ENCODE measurements around the gene CHP2.
"Not testable (repeated sequence)": the region's sequence is repeated elsewhere in the genome, so short reads cannot be mapped to it uniquely, and the experiment has no call there.

The CHP2 gene

DNA sequence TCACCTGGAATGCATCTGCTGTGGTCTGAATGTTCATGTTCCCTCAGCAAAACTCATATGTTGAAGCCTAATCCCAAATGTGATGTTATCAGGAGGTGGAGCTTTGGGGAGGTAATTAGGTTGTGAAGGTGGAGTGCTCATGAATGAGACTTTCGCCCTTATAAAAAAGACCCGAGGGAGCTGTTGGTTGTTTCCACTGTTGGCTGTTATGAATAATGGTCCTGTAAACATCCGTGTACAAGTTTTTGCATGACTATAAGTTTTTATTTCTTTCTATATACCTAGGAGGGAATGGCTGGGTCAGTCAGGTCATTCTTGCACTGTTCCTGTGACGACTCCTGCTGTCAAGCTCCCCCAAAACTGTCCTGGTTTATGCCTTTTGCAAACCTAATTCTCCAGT is 9.6 kb upstream of the CHP2 start:
- DNase-seq = no peak
- ATAC-seq = no peak

DNA sequence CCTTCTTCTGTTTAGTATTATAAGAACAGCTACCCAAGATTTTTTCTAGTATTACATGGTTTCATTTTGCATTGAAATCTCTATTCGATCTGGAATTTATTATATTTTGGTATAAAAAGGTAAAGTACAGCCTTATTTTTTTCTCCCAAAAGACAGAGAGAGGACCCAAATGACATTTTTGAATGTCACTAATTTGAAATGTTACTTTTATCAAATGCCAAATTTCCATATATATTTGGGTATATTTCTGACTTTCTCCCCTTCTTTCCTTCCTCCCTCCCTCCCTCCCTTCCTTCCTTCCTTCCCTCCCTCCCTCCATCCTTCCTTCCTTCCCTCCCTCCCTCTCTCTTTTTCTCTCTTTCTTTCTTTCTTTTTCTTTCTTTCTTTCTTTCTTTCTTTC is 6.2 kb upstream of the CHP2 start:
- ATAC-seq (no peak), DNase-seq (no peak)

DNA sequence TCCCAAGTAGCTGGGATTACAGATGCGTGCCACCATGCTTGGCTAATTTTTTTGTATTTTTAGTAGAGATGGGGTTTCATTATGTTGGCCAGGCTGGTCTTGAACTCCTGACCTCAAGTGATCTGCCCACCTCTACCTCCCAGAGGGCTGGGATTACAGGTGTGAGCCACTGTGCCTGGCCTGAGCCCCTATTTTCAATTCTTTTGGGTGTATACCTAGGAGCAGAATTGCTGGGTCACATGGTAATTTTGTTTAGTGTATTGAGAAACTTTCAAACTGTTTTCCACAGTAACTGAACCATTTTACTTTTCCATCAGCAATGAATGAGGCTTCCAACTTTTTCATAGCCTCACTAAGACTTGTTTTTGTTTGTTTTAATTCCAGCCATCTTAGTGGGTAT is 3.8 kb upstream of the CHP2 start:
- not testable (repeated sequence) for DNase-seq, ATAC-seq

DNA sequence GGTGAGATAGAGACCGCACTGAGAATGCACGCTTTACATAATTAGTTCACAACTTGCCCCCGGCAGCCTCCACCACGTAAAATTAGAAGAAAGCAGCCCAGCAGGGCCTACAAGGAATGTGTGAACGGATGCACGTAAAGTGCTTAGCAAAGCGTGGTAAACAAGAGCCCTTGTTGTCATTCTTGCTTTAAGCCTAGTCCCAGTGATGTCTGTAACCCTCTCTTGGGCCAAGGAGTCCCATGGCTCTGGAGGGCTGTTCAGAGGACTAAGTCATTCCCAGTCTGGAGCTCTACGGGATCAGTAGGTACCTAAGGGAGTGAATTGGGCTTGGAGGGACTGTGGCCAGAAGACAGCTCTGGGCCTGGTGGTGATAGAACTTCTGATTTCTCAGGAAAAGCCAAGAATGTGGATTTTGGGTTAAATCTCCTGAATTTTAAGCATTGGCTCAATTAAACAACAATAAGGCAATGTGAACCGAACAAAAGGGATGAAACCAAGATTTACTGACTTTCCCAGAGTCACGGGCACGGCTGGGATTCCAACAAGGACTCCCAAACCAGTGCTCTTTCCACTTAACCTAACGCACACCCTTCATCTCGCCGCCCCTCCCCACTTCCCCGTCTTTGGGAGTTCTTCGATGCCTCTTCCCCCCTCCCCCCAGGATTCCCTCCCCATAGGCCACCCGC is 775 bp upstream of the CHP2 start:
- DNase-seq (no peak), ATAC-seq (no peak)

DNA sequence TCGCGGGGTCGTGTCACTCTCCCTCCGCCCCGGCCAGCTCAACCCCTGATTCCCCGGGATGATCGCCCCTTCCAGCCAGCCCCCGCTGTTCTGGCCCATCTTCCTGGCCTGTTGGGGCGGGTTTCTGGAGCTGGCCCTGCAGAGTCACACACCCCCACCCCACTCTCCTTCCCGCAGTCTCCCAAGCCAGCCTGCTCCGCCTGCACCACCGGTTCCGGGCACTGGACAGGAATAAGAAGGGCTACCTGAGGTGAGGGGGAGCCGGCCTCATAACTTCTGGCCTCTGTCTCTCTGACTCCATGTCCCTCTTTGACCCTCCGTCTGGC is 621 bp downstream of the CHP2 start:
- no peak for ATAC-seq

DNA sequence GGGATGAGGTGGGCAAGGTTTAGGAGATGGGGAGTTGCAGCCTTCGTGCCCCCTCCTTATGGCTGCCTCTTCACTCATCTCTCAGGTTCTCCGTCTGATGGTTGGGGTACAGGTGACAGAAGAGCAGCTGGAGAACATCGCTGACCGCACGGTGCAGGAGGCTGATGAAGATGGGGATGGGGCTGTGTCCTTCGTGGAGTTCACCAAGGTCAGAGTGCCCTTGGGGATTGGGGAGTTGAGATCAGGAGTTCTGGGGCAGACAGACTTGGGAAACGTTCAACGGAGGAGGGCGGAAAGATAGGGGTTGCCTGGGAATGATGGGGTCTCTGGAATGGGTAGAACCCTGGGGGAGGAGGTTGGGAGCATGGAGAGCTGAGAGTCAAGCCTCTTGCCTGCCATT is 2.3 kb downstream of the CHP2 start:
- ATAC-seq (no peak), DNase-seq (no peak)

More for the DNA sequence above, 621 bp downstream of the CHP2 start:
- DNase-seq = no peak

DNA sequence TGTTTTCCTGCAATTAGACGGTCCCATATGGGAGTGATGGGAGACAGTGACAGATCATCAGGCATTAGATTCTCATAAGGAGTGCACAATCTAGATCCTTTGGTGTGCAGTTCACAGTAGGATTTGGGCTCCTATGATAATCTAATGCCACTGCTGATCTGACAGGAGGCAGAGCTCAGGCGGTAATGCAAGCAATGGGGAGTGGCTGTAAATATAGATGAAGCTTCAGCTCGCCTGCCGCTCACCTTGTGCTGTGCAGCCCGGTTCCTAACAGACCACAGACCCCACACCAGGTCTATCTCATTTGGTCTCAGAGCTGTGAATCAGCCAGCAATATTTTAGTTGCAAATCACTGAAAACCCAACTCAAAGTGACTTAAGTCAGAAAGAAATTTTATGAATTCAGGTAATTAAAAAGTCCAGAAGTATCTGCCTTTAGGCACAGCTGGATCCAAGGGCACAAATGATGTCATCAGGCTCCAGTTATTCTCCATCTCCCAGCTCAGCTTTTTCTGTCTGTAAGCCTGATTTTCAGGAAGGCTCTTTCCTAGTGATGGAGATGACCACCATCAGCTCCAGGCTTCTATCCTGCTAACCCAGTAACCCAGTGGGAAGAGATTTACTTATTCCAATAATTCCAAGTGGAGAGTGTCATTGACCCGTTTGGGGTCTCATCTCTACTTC is 3.3 kb downstream of the CHP2 start:
- DNase-seq (no peak), ATAC-seq (no peak)

DNA sequence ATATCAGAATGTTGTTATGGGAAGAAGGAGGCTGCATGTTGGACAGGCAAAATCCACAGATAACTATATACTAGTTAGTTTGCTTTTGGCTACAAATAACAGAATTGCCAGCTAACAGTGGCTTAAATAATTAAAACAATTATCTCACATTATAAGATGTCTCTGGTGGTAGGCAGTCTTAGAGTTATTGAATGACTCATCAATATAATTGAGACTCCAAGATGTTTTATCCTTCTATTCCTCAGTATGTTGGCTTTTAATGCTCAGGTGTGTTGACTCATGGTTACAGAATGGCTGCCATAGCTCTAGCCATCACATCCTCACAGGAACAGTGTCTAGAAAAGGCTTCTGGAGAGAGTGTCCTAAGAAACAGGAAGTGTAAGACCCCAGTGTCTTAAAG is 11.1 kb downstream of the CHP2 start:
- ATAC-seq (no peak), DNase-seq (no peak)

DNA sequence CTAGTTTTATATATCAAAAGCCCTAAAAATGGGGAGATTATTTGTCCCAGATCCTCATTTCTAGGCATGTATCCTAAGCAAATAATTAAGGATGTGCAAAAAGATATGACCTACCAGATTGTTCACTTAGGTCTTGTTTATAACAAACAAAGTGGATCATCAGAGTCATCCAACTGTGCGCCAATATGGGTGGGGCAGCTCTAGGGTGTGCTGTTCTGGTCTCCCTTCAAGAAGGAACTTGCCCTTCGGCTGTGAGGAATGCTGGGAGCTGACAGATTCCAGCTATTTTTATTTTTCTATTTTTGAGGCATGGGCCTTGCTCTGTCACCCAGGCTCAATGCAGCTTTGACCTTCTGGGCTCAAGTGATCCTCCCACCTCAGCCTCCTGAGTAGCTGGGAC is 13.8 kb downstream of the CHP2 start:
- no peak for ATAC-seq
- DNase-seq = no peak

DNA sequence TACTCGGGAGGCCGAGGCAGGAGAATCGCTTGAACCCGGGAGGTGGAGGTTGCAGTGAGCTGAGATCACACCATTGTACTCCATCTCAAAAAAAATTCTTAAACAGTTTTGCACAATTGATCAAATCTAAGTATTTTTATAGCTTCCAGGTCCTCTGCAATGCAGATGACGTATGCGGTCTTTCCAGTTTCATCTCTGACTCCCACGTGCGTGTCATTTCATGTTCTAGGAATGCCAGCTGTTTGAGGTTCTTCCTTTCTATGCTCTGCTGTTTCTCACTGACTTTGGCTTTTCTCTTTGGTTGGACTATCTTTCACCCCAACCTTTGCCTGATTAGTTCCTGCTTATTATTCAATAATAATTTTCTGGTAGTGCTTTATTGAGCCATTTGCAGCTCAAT is 16.2 kb downstream of the CHP2 start:
- DNase-seq (no peak), ATAC-seq (no peak)

DNA sequence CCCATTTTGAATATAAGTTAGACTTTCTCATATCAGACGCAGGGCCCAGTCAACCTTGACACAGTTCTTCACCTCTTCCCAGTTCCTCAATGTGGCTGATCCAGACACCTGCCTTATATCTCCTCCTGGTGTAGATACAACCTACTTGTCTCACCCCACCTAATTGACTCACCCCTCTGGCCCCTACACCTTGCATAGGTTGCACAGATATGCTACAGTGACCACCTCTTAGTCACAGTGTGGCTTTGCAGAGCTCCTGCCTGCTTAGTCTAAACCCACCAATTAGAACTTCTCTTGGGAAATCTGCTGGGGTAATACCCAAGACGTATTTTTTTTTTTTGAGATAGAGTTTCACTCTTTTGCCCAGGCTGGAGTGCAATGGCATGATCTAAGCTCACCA is 16.8 kb downstream of the CHP2 start:
- ATAC-seq = no peak
- DNase-seq = no peak

DNA sequence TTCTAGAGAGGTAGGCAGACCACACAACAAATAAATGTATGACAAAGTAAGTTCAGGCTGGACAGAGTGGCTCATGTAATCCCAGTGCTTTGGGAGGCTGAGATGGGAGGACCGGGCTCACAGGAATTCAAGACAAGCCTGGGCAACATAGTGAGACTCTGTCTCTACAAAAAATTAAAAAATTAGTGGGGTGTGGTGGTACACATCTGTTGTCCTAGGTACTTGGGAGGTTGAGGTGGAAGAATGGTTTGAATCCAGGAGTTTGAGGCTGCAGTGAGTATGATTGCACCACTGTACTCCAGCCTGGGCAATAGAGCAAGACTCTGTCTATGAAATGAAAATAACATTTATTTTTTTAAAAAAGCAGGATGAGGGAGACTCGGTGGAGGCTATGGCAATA is 18.5 kb downstream of the CHP2 start:
- DNase-seq = no peak
- ATAC-seq = no peak

DNA sequence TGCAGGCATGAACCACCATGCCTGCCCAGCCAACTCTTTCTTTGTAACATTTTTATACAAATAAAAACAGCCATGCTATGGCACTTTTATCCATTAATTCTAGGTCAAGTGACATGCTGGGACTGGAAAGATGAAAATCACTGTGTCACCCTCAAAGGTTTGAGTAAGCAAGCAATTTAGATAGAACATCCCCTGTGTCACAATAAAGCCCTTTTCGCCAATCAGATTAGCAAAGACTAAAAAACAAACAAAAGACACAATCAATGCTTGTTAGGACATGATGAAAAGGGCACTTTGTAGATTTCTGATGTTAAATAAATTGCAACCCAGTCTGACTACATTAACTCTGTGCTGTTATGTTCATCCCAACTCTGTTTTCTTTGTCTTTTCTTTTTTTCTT is 26.4 kb downstream of the CHP2 start:
- no peak for DNase-seq
- ATAC-seq = no peak

DNA sequence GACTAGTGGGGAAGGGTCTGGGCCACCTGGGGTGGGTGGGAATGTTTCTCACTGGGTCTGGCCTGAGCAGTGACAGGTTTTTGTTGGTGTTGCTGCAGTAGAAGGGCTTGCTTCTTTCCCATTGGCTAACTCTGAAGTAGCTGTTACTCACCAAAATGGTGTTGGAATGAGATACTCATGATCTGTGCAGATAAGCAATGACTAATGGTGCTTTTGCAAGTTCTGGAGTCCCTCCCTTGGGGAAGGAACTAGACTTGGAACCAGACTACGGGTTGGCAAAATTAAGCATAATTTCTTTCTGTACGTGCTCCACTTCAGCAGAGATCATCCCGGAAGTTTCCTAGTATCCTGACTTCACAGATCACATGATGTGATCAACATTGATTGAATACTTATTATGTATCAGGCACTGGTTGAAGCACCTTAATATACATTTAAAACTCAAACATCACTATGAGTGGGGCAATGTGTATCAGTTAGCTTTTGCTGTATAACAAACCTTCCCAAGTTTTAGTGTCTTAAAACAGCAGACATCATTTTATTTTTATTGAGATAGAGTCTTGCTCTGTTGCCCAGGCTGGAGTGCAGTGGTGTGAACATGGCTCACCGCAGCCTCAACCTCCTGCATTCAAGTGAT is 30.1 kb downstream of the CHP2 start:
- ATAC-seq = no peak
- DNase-seq = no peak

DNA sequence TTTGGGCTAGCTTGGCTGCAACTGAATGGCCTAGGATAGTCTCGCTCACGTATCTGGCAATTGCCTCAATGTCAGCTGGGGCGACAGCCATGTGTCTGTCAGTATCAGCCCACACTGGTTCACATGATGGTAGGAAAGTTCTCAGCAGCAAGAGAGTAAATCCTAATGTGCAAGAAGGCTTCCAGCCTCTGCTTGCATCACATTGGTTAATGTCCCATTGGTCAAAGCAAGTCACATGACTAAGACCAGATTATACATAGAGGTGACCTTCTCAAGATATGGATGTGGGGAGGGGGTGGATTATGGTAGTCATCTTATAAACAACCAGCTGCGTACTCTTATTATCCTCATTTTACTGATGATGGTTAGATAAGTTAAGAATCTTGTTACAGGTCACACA is 31.0 kb downstream of the CHP2 start:
- no peak for DNase-seq
- ATAC-seq = no peak

DNA sequence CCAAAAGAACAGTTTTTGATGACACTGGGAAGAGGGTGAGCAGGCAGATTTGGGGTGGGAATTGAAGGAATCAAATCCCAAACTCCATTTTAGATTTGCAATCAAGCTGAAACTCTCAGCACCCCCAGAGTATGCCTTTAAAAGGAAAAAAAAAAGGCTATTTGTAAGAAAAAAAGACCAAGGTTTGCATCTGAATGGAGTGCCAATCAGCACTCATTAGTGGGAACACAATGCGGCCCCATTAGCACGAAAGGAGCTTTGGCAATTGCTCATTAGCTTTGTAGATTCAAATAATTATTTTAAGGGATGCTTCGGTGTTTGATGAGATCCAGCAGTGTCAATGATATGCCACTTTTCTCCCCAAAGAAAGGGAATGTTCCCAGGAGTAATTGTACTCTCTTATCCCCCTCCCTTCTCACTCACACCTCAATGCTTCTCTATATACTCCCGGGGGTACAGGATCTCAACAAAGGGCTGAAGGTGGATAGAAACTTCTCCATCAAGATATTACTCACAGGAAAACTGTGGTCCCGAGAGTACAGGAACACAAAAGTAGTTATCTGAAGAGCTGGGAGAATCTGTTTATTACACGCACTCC is 32.2 kb downstream of the CHP2 start:
- DNase-seq (no peak), ATAC-seq (no peak)

DNA sequence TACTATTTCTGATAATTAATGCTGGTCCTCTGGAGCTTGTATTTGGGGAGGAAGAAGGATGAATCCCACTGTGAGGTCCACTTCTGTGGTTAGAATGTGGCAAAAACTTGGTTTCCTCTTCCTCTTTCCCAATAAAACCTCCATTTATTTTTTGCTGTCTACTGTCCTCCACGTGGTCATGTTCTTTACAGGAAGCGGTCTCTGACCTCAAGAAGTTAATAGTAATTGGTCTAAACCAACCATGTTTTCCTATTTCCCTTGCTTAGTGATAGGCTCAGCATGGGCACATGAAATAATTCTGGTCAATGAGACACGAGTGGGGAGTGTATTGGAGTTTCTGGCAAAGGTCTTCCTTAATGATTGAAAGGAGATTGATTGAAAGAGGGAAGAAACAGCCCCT is 33.9 kb downstream of the CHP2 start:
- DNase-seq (no peak), ATAC-seq (no peak)

DNA sequence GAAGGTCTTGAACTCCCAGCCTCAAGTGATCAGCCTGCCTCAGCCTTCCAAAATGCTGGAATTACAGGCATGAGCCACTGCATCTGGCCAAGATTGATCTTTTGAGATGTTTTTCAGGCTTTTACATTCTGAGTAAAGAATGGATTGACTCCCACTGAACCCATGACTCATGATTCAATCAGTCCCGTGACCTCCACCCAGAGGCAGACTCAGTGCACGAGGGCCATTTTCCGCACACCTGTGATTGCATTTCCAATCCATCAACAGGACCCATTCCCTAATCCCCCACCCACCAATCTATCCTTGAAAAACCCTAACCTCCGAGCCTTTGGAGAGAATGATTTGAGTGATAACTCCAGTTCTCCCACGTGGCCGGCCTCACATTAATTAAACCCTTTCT is 40.6 kb downstream of the CHP2 start:
- DNase-seq (no peak), ATAC-seq (no peak)

DNA sequence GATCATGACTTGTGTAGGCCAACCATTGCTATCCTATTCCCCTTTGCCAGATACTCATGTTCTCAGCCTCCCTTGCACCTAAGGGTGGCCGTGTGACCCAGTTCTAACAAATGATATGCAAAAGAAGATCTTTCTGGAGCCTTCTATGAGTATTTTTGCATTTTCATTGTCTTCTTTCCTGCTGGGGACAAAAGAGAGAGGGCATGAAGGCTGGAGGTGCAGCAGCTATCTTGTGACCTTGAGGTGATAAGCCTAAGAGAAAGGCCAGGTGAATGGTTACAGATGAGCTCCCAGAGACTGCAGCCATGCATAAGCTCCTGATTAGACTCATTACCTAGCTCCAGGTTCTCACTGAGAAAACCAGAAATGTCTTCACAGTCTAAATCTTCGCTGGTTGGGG is 42.1 kb downstream of the CHP2 start:
- ATAC-seq = no peak

DNA sequence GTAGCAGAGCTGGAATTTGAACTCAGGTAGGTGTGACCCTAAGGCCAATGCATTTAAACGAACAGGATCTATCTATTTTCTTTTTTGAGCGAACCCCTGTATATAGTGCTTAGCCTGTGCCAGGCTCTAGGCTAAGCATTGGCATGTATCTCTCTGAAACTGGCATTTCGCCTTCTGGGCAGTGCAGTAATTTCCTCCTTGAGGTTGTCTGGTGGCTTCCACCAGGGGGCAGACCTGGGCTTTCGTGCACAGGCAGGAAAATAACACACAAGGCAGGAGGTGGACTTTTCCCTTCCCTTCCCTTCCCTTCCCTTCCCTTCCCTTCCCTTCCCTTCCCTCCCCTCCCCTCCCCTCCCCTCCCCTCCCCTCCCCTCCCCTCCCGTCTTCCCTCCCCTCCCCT is 46.6 kb downstream of the CHP2 start:
- DNase-seq = peak; percentile 86
- peak; percentile 71 for ATAC-seq

More for the DNA sequence above, 42.1 kb downstream of the CHP2 start:
- DNase-seq = no peak

DNA sequence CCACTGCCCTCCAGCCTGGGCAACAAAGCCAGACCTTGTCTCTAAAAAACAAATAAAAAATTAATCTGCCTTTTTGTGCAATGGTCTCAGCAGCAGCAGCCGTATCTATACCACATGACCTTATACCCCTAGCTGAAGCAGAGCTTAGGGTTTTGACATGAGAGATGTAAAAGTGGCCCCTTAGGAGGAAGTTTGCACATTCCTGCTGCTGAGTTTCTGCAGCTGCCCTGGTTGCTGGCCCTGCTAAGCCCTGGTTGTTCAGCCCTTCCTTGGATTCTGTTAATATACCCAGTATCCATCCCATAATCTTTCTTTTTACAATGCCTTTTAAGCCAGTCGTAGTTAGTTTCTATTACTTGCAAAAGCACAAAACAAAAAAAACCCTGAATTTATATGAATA is 48.0 kb downstream of the CHP2 start:
- DNase-seq = no peak
- ATAC-seq = no peak

DNA sequence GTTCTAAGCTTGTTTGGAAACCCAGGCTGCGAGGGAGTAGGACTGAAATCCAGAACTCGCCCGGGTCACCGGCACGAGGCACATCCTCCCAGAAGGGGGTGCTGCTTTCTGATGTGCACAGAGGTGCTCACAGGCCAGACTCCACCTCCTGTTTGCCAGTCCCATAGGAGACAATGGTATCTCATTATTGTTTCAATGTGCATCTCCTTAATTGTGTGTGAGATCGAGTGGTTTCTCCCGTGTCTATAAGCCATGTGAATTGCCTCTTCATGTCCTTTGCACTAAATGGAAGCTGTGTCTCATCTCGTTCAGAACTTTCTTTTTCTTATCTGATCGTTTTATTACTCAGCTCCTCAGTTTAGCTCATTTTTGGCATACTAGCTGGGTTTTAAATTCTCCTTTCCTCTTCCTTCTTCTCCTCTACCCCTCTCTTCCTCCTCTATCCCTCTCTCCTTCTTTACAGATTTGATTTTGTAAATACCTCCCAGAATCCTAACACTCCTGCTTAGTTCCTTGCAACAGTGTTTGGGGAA is 48.8 kb downstream of the CHP2 start:
- peak; percentile 89 for ATAC-seq
- DNase-seq = peak; percentile 78

DNA sequence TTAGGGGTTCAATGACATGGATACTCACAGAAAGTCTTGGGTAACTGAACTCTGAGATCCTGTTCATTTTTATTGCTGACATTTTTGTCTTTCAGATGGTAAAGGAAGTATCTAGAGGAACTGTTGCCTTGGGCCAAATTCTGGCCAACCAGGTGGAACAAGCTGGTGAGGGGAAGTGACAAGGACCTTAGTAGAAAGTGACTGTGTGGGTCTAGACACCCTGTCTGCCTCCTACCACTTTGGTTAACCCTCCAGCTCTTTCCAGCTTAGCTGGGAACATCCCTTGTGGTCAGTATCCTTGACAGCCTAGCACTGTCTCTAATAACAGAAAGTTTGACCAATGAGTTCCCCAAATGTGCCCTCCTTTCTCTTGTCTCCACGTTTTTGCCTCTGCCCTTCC is 52.2 kb downstream of the CHP2 start:
- no peak for DNase-seq

More for the DNA sequence above, 52.2 kb downstream of the CHP2 start:
- peak; percentile 57 for ATAC-seq

Measured in stimulated activated naive CD8-positive, alpha-beta T cell treated with anti-CD3 and anti-CD28 coated beads, Interleukin-15, Interleukin-2, amounts not matched to agents 100 U/mL and 50 U/mL, for 24 hours (primary cell).